Endodermal cell (in vitro differentiated cells): ENCODE data around the gene FTCD. TPM values are rescaled to one million over a fixed set of nuclear protein-coding genes. Genes with fewer than 3 reads are reported as not detected.

Experiments
- DNase-seq: peaks from one replicate; pipeline ENCODE4 v3.0.0-alpha.2; 2017
- H3K27ac ChIP-seq: 2 replicates; pipeline ENCODE4 v1.5.1; 2013; ENCODE audit warnings: mild to moderate bottlenecking, low read depth, low read length, moderate library complexity
- H3K27me3 ChIP-seq: 2 replicates; pipeline ENCODE4 v1.6.1; 2013; ENCODE audit warnings: mild to moderate bottlenecking, low read length, moderate library complexity; ENCODE audit not compliant: insufficient read depth, control insufficient read depth, poor library complexity, severe bottlenecking
- H3K36me3 ChIP-seq: 2 replicates; pipeline ENCODE4 v1.7.0; 2013; ENCODE audit warnings: mild to moderate bottlenecking, low read length, moderate library complexity; ENCODE audit not compliant: control insufficient read depth, insufficient read depth
- H3K4me1 ChIP-seq: one replicate; pipeline ENCODE4 v1.7.0; 2013; ENCODE audit warnings: low read length; ENCODE audit not compliant: control insufficient read depth, insufficient read depth
- H3K4me3 ChIP-seq: 2 replicates; pipeline ENCODE4 v1.5.1; 2013; ENCODE audit warnings: mild to moderate bottlenecking, low read length, moderate library complexity
- H3K9ac ChIP-seq: 2 replicates; pipeline ENCODE4 v1.6.1; 2013; ENCODE audit warnings: mild to moderate bottlenecking, low read length, moderate library complexity; ENCODE audit not compliant: poor library complexity, severe bottlenecking; ENCODE audit errors: extremely low read depth
- H3K9me3 ChIP-seq: 2 replicates; pipeline ENCODE4 v1.6.1; 2013; ENCODE audit warnings: mild to moderate bottlenecking, low read length, moderate library complexity; ENCODE audit not compliant: control insufficient read depth
- H3K27ac Mint-ChIP-seq: 2 replicates; pipeline ENCODE4 v1.8.0; 2020; ENCODE audit warnings: mixed read lengths
- H3K27me3 Mint-ChIP-seq: 2 replicates; pipeline ENCODE4 v1.8.0; 2021; ENCODE audit warnings: mild to moderate bottlenecking, mixed read lengths; ENCODE audit not compliant: insufficient read depth
- H3K36me3 Mint-ChIP-seq: 2 replicates; pipeline ENCODE4 v1.8.0; 2020; ENCODE audit warnings: low read depth, mixed read lengths
- H3K4me1 Mint-ChIP-seq: 2 replicates; pipeline ENCODE4 v1.8.0; 2020; ENCODE audit warnings: mixed read lengths
- H3K4me3 Mint-ChIP-seq: 2 replicates; pipeline ENCODE4 v1.8.0; 2020; ENCODE audit warnings: mild to moderate bottlenecking, moderate library complexity, mixed read lengths
- H3K9me3 Mint-ChIP-seq: 2 replicates; pipeline ENCODE4 v1.8.0; 2020; ENCODE audit warnings: mild to moderate bottlenecking, mixed read lengths
- CTCF ChIP-seq: fragments of 200-600 bp; sonication (generic); conservative IDR thresholded peaks from 2 replicates; pipeline ENCODE4 v1.5.0; 2021; ENCODE audit warnings: antibody characterized with exemption, mild to moderate bottlenecking
- WGBS, 2 experiments: methylation state at CpG; one replicate each; pipeline versions ENCODE4 v1.1.5 to v1.1.7; 2013; ENCODE audit warnings: missing lambda C conversion rate in 2 of 2, mixed read lengths in 1 of 2; ENCODE audit not compliant: insufficient coverage in 1 of 2, insufficient read length in 1 of 2; 5-methylcytosine and 5-hydroxymethylcytosine counted together
- total RNA-seq, 2 donors: library from RNA; stranded (reverse); fragmentation: NEBNext Ultra II Directional in 1 of 2; extraction: Animal tissue kit (Norgen Biotek cat#: 25700) in 1 of 2; gene quantifications; 2 replicates in 1 of 2; 3 replicates in 1 of 2; pipeline ENCODE4 v1.2.1, GENCODE V29; 2021

Gene FTCD
- total RNA-seq, 2 donors from 2014 or later, result 3.5 to 4.6 TPM

GRCh38 chr21:46131588-46131837 lies 23.9 kb downstream of the FTCD start:
- no peak for TF ChIP-seq CTCF
- Mint-ChIP-seq H3K36me3 (peaks cover 5% of the 10 kb centered on the region), H3K27me3 (peaks cover 1% of the 10 kb centered on the region), H3K4me3 (no peak overlapping the region), H3K27ac (no peak overlapping the region), H3K4me1 (no peaks in the 10 kb centered on the region), H3K9me3 (no peaks in the 10 kb centered on the region)
- H3K27ac ChIP-seq, result no peak overlapping the region
- no peak overlapping the region for H3K4me3 ChIP-seq
- WGBS, 2 experiments, result 90 to 94% methylated on average over 3 to 4 of the region's 4 CpGs
- no peaks in the 10 kb centered on the region for H3K27me3 ChIP-seq
- no peak for DNase-seq
- H3K9ac ChIP-seq, result no peak overlapping the region
- H3K9me3 ChIP-seq, result no peaks in the 10 kb centered on the region
- H3K36me3 ChIP-seq, result peaks cover 6% of the 10 kb centered on the region
- H3K4me1 ChIP-seq, result no peaks in the 10 kb centered on the region

GRCh38 chr21:46130831-46131587 lies 24.4 kb downstream of the FTCD start:
- Mint-ChIP-seq H3K9me3 (no peaks in the 10 kb centered on the region), H3K27me3 (peaks cover 1% of the 10 kb centered on the region), H3K36me3 (peaks cover 7% of the 10 kb centered on the region), H3K4me3 (no peak overlapping the region), H3K27ac (no peak overlapping the region), H3K4me1 (no peaks in the 10 kb centered on the region)
- no peak overlapping the region for H3K9ac ChIP-seq
- TF ChIP-seq CTCF, result no peak
- H3K36me3 ChIP-seq, result peaks cover 7% of the 10 kb centered on the region
- no peak overlapping the region for H3K27ac ChIP-seq
- H3K27me3 ChIP-seq, result no peaks in the 10 kb centered on the region
- no peaks in the 10 kb centered on the region for H3K4me1 ChIP-seq
- 92 to 94% methylated on average over 13 to 22 of the region's 22 CpGs for WGBS, 2 experiments
- H3K9me3 ChIP-seq, result no peaks in the 10 kb centered on the region
- no peak overlapping the region for H3K4me3 ChIP-seq
- no peak for DNase-seq

GRCh38 chr21:46129846-46130651 lies 25.3 kb downstream of the FTCD start:
- 94 to 95% methylated on average over 18 to 27 of the region's 27 CpGs for WGBS, 2 experiments
- no peaks in the 10 kb centered on the region for H3K9me3 ChIP-seq
- no peaks in the 10 kb centered on the region for H3K9me3 Mint-ChIP-seq
- no peaks in the 10 kb centered on the region for H3K4me1 Mint-ChIP-seq
- H3K9ac ChIP-seq, result no peak overlapping the region
- TF ChIP-seq CTCF, result no peak
- H3K27me3 ChIP-seq, result no peaks in the 10 kb centered on the region
- no peaks in the 10 kb centered on the region for H3K4me1 ChIP-seq
- H3K27me3 Mint-ChIP-seq, result no peaks in the 10 kb centered on the region
- H3K4me3 Mint-ChIP-seq, result no peak overlapping the region
- H3K27ac ChIP-seq, result no peak overlapping the region
- peaks cover 10% of the 10 kb centered on the region for H3K36me3 ChIP-seq
- peaks cover 12% of the 10 kb centered on the region for H3K36me3 Mint-ChIP-seq
- no peak overlapping the region for H3K4me3 ChIP-seq
- H3K27ac Mint-ChIP-seq, result no peak overlapping the region
- DNase-seq, result no peak
